ENCODE data around the gene NLRP7.
"Not testable (repeated sequence)": the region's sequence is repeated elsewhere in the genome, so short reads cannot be mapped to it uniquely, and the experiment has no call there.

Gene NLRP7

GRCh38 chr19:54955376-54955775 lies 8.0 kb upstream of the NLRP7 start:
- H3K4me3 ChIP-seq (replicated peaks; ENCODE audit: low read depth, low read length), result no peak overlapping the region
- DNase-seq (ENCODE audit: low read depth), result no peak
- no peak for TF ChIP-seq CTCF (IDR thresholded peaks at IDR 0.05; ENCODE audit: low read length, missing control alignments)

GRCh38 chr19:54953345-54953713 lies 6.0 kb upstream of the NLRP7 start:
- H3K4me3 ChIP-seq (replicated peaks; ENCODE audit: low read depth, low read length); DNase-seq (ENCODE audit: low read depth): not testable (repeated sequence)

- H3K4me3 ChIP-seq (replicated peaks; ENCODE audit: low read depth, low read length), result no peak overlapping the region
- no peak for DNase-seq (ENCODE audit: low read depth)
- TF ChIP-seq CTCF (IDR thresholded peaks at IDR 0.05; ENCODE audit: low read length, missing control alignments), result no peak
Measured at GRCh38 chr19:54952591-54953344, 5.4 kb upstream of the NLRP7 start.

- DNase-seq (ENCODE audit: low read depth); H3K4me3 ChIP-seq (replicated peaks; ENCODE audit: low read depth, low read length): not testable (repeated sequence)
Measured at GRCh38 chr19:54950580-54950979, 3.2 kb upstream of the NLRP7 start.

- no peak for DNase-seq (ENCODE audit: low read depth)
- TF ChIP-seq CTCF (IDR thresholded peaks at IDR 0.05; ENCODE audit: low read length, missing control alignments), result no peak
- no peak overlapping the region for H3K4me3 ChIP-seq (replicated peaks; ENCODE audit: low read depth, low read length)
Measured at GRCh38 chr19:54949412-54949811, 2.1 kb upstream of the NLRP7 start.

GRCh38 chr19:54943772-54944361 lies 3.5 kb downstream of the NLRP7 start:
- H3K4me3 ChIP-seq (replicated peaks; ENCODE audit: low read depth, low read length); DNase-seq (ENCODE audit: low read depth): not testable (repeated sequence)

GRCh38 chr19:54939538-54939937 lies 7.8 kb downstream of the NLRP7 start:
- DNase-seq (ENCODE audit: low read depth); H3K4me3 ChIP-seq (replicated peaks; ENCODE audit: low read depth, low read length): not testable (repeated sequence)

GRCh38 chr19:54938906-54939305 lies 8.4 kb downstream of the NLRP7 start:
- H3K4me3 ChIP-seq (replicated peaks; ENCODE audit: low read depth, low read length), result no peak overlapping the region
- TF ChIP-seq CTCF (IDR thresholded peaks at IDR 0.05; ENCODE audit: low read length, missing control alignments), result no peak
- no peak for DNase-seq (ENCODE audit: low read depth)

- DNase-seq (ENCODE audit: low read depth), result no peak
- no peak overlapping the region for H3K4me3 ChIP-seq (replicated peaks; ENCODE audit: low read depth, low read length)
- TF ChIP-seq CTCF (IDR thresholded peaks at IDR 0.05; ENCODE audit: low read length, missing control alignments), result no peak
Measured at GRCh38 chr19:54937926-54938325, 9.4 kb downstream of the NLRP7 start.
